OCI-LY7 (cell line): ENCODE results near the gene CCNK. TPM values are rescaled to one million over a fixed set of nuclear protein-coding genes. Genes with fewer than 3 reads are reported as not detected.

Source experiments
- BruUV-seq: library from RNA; stranded (reverse); fragments of 400-500 nt; replicated peaks from 2 replicates; lab custom pipeline; 2021; lab: Mats Ljungman, UMichigan
- CTCF ChIA-PET: fragments of 300-600 bp; sonication (Branson Sonifier 250); formaldehyde crosslinking; loops from one replicate; lab custom pipeline; 2022; ENCODE audit warnings: antibody characterized with exemption; ENCODE audit not compliant: unreplicated experiment; lab: Charles Lee
- POLR2A ChIA-PET: fragments of 300-600 bp; sonication (Branson Sonifier 250); formaldehyde crosslinking; loops from one replicate; lab custom pipeline; 2022; ENCODE audit warnings: antibody characterized with exemption; lab: Charles Lee
- DNase-seq: peaks from one replicate; pipeline ENCODE4 v3.0.0-alpha.2; 2015; ENCODE audit warnings: low spot score
- H2AFZ ChIP-seq: fragments of 200-600 bp; sonication (generic), shearing (Covaris generic); 2 replicates; pipeline ENCODE4 v1.6.1; 2014; ENCODE audit warnings: mild to moderate bottlenecking, antibody characterized with exemption, low read length, moderate library complexity
- H3K27ac ChIP-seq: fragments of 200-600 bp; sonication (generic); 2 replicates; pipeline ENCODE4 v1.5.1; 2014; ENCODE audit warnings: mixed run types, low read depth, mild to moderate bottlenecking, moderate library complexity, low read length, inconsistent platforms; ENCODE audit not compliant: poor library complexity, severe bottlenecking
- H3K36me3 ChIP-seq: fragments of 200-600 bp; sonication (generic); 2 replicates; pipeline ENCODE4 v1.6.1; 2014; ENCODE audit warnings: mild to moderate bottlenecking, antibody characterized with exemption, low read length, moderate library complexity, mixed read lengths; ENCODE audit not compliant: insufficient read depth
- H3K4me1 ChIP-seq: fragments of 200-600 bp; sonication (generic); 2 replicates; pipeline ENCODE4 v1.5.1; 2014; ENCODE audit warnings: mild to moderate bottlenecking, low read length; ENCODE audit not compliant: insufficient read depth, poor library complexity, severe bottlenecking
- H3K4me2 ChIP-seq: fragments of 200-600 bp; sonication (generic); 2 replicates; pipeline ENCODE4 v1.6.1; 2014; ENCODE audit warnings: mild to moderate bottlenecking, low read length
- H3K4me3 ChIP-seq: fragments of 200-600 bp; sonication (generic); 2 replicates; pipeline ENCODE4 v1.5.1; 2014; ENCODE audit warnings: mild to moderate bottlenecking, low read depth, low read length; ENCODE audit not compliant: poor library complexity, severe bottlenecking
- H3K79me2 ChIP-seq: fragments of 200-600 bp; sonication (generic); 2 replicates; pipeline ENCODE4 v1.6.1; 2016; ENCODE audit warnings: low read depth, mild to moderate bottlenecking, low read length, moderate library complexity, mixed read lengths; ENCODE audit not compliant: insufficient read depth
- H3K9me2 ChIP-seq: fragments of 200-600 bp; sonication (generic); 2 replicates; pipeline ENCODE4 v1.6.1; 2016; ENCODE audit warnings: mild to moderate bottlenecking, low read length, mixed read lengths; ENCODE audit not compliant: insufficient read depth
- H3K9me3 ChIP-seq: fragments of 200-600 bp; sonication (generic); 2 replicates; pipeline ENCODE4 v1.6.1; 2014; ENCODE audit warnings: mild to moderate bottlenecking, mixed run types, low read length, mixed read lengths
- H4K20me1 ChIP-seq: fragments of 200-600 bp; sonication (generic); 2 replicates; pipeline ENCODE4 v1.6.1; 2014; ENCODE audit warnings: mild to moderate bottlenecking, antibody characterized with exemption, low read length, moderate library complexity, mixed read lengths; ENCODE audit not compliant: insufficient read depth
- EZH2phosphoT487 ChIP-seq: fragments of 200-600 bp; sonication (generic); IDR thresholded peaks from 2 replicates; pipeline ENCODE4 v1.6.1; 2018; ENCODE audit warnings: low read depth, borderline replicate concordance, mild to moderate bottlenecking, mixed run types, antibody characterized with exemption, low read length, moderate library complexity, mixed read lengths
- intact Hi-C: fragments of 100-400 bp; cut with micrococcal nuclease; formaldehyde crosslinking; loops from one replicate; pipeline ENCODE4 v1.10.0; 2022; ENCODE audit not compliant: unreplicated experiment
- total RNA-seq, 2 experiments: library from RNA; depleted of rRNA in 1 of 2; stranded (reverse); fragments of >200 nt in 1 of 2; shearing (Covaris generic) in 1 of 2; gene quantifications; 2 replicates each; pipeline ENCODE4 v1.2.3, GENCODE V29; 2014 to 2022
- TF ChIP-seq, protein P1 (sequence below): fragments of 200-600 bp; sonication (generic); conservative IDR thresholded peaks from 2 replicates; pipeline ENCODE4 v1.5.1; 2014; ENCODE audit warnings: mild to moderate bottlenecking, antibody characterized with exemption, low read length, moderate library complexity, mixed read lengths

CCNK gene
- total RNA-seq, 2 experiments from 2014 or later = 25.1 to 69.0 TPM

DNA sequence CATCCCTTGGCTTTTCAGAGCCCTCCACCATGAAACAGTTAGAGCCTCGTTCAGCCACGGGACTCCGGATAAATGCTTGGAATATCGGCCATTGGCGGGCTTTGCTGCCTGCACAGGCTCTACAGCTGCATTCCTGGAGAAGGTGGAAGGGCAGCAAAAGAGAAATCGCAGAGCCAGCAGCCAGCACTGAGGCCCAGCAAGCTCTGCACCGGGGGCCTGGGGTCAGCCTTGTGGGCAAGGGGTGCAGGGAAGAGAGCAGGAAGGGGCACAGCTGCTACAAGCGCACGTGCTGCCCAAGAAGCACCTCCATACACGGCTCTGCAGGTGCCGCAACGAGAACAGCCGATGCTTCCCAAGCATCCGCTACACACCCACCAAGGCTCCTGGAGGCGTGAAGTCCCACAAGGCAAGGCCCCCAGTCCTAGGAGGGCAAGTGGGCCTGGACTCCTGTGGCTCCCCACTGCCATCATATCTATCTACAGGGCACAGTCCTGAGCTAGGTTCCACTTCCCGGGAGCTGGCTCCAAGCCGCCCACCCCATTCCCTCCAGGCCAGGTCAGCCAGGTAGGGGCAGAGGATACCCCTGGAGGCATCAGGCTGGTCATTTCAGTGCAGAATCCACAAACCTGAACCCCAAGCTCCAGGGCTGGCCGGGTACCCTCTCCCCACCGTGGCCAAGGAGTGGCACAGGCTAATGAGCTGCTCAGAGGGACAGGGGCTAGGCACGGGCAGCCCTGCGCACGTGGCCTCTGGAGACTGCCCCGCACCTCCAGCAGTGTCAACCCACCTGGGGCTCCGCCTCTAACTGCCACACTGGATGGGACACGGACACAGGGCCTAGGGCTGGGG lies 40.2 kb downstream of the CCNK start:
- H3K4me3 ChIP-seq = no peak overlapping the region
- H3K4me1 ChIP-seq = no peaks in the 10 kb centered on the region
- intact Hi-C loops = no loop called here
- H3K36me3 ChIP-seq = no peaks in the 10 kb centered on the region
- H3K79me2 ChIP-seq = no peaks in the 10 kb centered on the region
- H3K27ac ChIP-seq = no peak overlapping the region
- TF ChIP-seq EZH2phosphoT487 = no peak
- TF ChIP-seq, protein P1, sequence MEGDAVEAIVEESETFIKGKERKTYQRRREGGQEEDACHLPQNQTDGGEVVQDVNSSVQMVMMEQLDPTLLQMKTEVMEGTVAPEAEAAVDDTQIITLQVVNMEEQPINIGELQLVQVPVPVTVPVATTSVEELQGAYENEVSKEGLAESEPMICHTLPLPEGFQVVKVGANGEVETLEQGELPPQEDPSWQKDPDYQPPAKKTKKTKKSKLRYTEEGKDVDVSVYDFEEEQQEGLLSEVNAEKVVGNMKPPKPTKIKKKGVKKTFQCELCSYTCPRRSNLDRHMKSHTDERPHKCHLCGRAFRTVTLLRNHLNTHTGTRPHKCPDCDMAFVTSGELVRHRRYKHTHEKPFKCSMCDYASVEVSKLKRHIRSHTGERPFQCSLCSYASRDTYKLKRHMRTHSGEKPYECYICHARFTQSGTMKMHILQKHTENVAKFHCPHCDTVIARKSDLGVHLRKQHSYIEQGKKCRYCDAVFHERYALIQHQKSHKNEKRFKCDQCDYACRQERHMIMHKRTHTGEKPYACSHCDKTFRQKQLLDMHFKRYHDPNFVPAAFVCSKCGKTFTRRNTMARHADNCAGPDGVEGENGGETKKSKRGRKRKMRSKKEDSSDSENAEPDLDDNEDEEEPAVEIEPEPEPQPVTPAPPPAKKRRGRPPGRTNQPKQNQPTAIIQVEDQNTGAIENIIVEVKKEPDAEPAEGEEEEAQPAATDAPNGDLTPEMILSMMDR = no peak
- H3K9me3 ChIP-seq = no peaks in the 10 kb centered on the region
- H2AFZ ChIP-seq = no peak overlapping the region
- H3K9me2 ChIP-seq = no peaks in the 10 kb centered on the region
- CTCF ChIA-PET = no interaction called here
- POLR2A ChIA-PET = no interaction called here
- H4K20me1 ChIP-seq = no peaks in the 10 kb centered on the region
- H3K4me2 ChIP-seq = no peak overlapping the region
- BruUV-seq = no TSS peak
- no peak for DNase-seq

DNA sequence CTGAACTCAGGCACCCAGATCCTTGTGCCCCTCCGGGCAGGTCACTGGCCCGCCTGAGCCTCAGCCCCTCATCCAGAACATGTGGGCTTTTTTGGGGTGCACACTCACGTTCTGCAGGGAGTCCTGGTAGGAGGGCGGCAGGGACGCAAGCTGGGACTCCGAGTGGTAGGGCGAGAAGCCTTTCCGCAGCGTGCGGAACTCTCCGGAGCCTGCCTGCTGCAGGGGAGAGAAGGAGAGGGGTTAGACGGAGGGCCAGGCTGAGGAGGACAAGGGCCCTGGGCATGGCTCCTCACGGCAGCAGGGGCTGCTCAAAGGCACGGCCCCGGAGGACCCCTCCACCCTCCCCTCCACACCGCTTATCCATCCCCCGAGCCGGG lies 40.8 kb downstream of the CCNK start:
- no TSS peak for BruUV-seq
- Histone ChIP-seq H4K20me1 (no peaks in the 10 kb centered on the region), H3K9me2 (no peaks in the 10 kb centered on the region), H3K9me3 (no peaks in the 10 kb centered on the region), H2AFZ (no peak overlapping the region), H3K4me1 (no peaks in the 10 kb centered on the region), H3K79me2 (no peaks in the 10 kb centered on the region), H3K36me3 (no peaks in the 10 kb centered on the region), H3K4me3 (no peak overlapping the region), H3K27ac (no peak overlapping the region), H3K4me2 (no peak overlapping the region)
- ChIA-PET CTCF (no interaction called here), POLR2A (no interaction called here)
- TF ChIP-seq EZH2phosphoT487 = no peak
- TF ChIP-seq, protein P1 = no peak
- DNase-seq = no peak
- intact Hi-C loops = no loop called here

DNA sequence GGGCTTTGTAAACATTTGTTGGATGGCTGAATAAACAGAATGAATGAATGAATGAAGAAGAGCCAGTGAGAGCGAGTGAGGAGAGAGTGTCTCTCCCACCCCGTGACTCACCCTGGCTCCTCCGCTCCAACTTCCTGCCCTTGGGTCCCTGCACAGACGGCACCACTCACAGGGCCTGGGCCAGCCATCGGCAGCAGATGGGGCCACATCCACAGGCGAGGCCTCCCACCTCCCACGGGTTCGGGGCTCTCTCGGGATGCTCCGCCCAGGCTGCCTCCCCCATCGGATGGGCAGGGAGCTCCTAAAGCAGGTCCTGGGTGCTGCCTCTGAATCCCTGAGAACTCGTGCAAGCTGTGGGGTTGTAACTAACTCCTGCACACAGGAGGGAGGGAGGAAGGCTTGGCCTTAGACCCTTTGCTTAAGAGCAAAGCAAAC lies 41.3 kb downstream of the CCNK start:
- TF ChIP-seq EZH2phosphoT487 = no peak
- TF ChIP-seq, protein P1 = no peak
- Histone ChIP-seq H3K4me1 (no peaks in the 10 kb centered on the region), H3K4me3 (no peak overlapping the region), H4K20me1 (no peaks in the 10 kb centered on the region), H3K9me3 (no peaks in the 10 kb centered on the region), H2AFZ (no peak overlapping the region), H3K4me2 (no peak overlapping the region), H3K79me2 (no peaks in the 10 kb centered on the region), H3K9me2 (no peaks in the 10 kb centered on the region), H3K36me3 (no peaks in the 10 kb centered on the region), H3K27ac (no peak overlapping the region)
- ChIA-PET POLR2A (no interaction called here), CTCF (no interaction called here)
- no peak for DNase-seq
- BruUV-seq = no TSS peak
- intact Hi-C loops = no loop called here
